HL-60/S4 treated with retinoic acid at 250 ng/mL for 4 days and 3 days (cell line): Measurements from ENCODE around the gene BMP5.

Experiments used
- in situ Hi-C: fragments of 300-500 bp; cut with MboI; formaldehyde crosslinking; loops from 2 replicates; pipeline ENCODE4 v1.7.0; 2022; ENCODE audit warnings: low sequenced_read_pairs

BMP5 gene

DNA sequence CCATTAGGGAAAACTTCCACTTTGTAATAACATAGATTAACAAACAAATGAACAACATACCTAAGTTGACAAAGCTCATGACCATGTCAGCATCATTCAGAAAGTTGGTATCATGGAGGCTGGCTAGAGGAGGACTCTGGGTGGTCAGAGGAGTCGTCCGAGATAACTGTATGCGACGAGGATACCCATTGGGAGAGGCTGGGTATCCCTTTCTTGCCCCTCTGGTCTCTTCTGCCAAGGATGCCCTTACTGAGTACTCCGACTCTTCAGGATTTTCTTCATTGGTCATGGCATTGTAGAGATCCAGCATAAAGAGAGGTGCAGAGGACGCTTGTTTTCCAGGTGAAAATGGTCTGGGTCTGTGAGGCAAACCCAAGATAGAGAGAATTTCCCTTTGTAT is 1.1 kb downstream of the BMP5 start:
- in situ Hi-C loops = no loop called here

GRCh38 chr6:55872866-55873265 is 2.5 kb downstream of the BMP5 start:
- in situ Hi-C loops = no loop called here

- in situ Hi-C loops = no loop called here
Observed at GRCh38 chr6:55870181-55870813, 5.1 kb downstream of the BMP5 start.

GRCh38 chr6:55869674-55870073 is 5.7 kb downstream of the BMP5 start:
- in situ Hi-C loops = no loop called here

- in situ Hi-C loops = no loop called here
Observed at GRCh38 chr6:55868771-55869479, 6.5 kb downstream of the BMP5 start.

GRCh38 chr6:55868176-55868575 is 7.2 kb downstream of the BMP5 start:
- in situ Hi-C loops = no loop called here

DNA sequence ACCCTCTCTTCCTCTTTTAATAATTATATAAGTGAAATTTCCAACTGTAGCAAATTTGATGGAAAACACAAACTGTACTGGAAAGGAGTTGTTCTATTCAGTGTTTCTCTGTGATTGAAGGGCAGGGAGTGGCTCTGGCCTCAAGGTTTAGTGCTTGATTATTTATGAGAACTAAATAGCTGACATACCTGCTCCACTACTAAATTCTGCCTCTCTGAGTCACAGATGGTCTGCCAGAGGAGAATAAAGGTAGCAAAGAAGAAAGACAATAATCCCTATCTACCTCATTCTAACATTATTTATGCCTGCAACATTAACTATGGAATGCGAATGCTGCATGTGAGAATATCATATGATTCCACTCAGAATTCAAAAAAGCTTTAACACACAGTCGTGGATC is 9.3 kb downstream of the BMP5 start:
- in situ Hi-C loops = no loop called here

DNA sequence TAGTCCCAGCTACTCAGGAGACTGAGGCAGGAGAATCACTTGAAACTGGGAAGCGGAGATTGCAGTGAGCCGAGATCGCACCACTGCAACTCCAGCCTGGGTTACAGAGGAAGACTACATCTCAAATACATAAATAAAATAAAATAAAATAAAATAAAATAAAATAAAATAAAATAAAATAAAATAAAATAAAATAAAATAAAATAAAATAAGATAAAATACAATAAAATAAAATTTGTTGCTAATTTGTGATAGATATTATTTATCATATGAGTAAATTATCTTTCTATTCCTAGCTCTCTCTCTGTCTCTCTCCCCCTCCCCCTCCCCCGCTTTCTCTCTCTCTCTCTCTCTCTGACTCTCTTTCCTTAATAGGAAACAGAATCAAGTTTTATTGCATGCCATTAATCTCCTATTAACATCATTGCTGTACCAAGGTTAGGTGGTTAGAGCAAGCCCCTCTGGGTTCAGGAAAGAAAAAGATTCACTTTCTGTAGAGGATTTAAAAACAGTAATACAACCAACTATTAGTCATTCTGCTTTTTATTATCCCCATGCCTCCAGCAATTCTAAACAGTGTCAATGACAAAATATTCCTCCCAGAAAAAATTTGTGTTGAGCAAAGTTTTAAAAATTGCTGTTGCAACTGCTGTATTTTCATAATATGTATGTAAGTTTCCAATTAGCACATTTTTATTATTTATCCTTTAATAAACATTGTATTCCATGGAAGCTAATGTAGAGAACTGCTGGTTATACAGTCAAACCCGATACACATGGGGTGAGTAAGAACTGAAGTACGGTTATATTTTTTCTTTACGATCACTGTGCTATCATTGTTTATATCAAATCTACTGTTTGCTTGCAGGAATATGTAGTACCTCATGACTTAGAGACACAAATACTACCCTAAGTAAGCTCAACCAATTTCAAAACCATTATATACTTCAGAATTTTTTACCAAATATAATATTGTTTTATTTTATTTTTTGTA is 22.1 kb downstream of the BMP5 start:
- in situ Hi-C loops = no loop called here

DNA sequence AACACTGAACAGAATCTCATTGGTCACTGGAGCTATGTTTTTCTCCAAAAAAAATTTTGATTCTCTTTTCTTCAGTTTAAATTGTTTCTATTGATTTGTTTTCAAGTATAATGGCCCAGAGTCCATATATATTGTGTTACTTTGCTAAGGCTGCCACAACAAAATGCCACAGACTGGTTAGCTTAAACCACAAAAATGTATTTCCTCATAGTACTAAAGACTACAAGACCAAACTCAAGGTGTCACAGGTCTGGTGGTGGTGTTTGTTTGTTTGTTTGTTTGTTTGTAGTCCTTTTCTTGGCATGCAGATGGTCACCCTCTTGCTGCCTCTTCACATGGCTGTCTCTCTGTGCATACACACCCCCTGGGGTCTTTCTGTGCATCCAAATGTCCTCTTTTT is 34.0 kb downstream of the BMP5 start:
- in situ Hi-C loops = no loop called here

DNA sequence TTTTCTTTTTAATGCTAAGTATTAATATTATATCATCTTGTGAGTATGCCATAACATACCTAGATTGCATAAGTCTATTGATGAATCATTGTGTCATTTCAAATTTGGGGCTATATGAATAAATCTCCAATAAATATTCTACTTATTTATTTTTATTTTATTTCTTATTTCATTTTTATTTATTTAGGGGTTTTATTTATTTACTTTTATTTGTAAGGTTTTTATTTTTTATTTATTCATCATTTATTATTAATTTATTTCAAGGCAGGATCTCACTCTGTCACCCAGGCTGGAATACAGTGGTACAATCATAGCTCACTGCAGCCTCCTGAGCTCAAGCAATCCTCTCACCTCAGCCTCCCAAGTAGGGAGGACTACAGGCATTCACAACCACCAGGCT is 36.3 kb downstream of the BMP5 start:
- in situ Hi-C loops = no loop called here

DNA sequence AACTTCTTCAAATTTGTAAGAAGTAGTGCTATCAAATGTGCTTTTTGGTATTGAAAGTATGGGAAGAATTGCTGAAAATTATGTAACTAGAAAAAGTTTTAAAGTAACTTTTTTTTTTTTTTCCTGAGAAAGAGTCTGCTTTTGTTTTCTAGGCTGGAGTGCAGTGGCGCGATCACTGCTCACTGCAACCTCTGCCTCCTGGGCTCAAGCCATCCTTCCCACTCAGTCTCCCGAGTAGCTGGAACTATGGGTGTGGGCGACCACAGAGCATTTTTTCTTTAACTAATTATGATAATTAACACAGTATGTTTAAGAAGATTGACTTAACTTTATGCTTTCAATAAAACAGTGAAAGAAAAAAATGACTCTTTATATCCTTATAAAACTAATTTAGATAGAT is 38.4 kb downstream of the BMP5 start:
- in situ Hi-C loops = no loop called here

GRCh38 chr6:55836481-55836880 is 38.9 kb downstream of the BMP5 start:
- in situ Hi-C loops = no loop called here

DNA sequence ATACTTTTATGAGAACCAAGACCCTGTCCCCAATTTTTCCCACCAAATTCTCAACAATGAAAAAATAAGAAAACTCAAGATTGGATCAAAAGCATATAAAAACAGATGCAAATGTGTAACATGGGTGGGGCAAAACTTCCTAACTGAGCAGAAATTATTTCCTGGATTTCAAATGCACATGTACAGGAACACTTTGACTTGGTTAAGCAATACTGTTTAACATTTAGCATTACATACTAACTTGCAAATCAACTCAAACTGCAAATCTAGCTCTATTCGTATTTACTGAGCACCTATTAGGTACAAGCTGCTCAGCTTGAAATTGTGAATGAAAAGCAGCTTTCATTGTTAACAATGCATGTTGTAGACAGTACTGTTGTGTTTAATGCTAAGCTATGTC is 40.2 kb downstream of the BMP5 start:
- in situ Hi-C loops = no loop called here

GRCh38 chr6:55833284-55833683 is 42.1 kb downstream of the BMP5 start:
- in situ Hi-C loops = no loop called here

DNA sequence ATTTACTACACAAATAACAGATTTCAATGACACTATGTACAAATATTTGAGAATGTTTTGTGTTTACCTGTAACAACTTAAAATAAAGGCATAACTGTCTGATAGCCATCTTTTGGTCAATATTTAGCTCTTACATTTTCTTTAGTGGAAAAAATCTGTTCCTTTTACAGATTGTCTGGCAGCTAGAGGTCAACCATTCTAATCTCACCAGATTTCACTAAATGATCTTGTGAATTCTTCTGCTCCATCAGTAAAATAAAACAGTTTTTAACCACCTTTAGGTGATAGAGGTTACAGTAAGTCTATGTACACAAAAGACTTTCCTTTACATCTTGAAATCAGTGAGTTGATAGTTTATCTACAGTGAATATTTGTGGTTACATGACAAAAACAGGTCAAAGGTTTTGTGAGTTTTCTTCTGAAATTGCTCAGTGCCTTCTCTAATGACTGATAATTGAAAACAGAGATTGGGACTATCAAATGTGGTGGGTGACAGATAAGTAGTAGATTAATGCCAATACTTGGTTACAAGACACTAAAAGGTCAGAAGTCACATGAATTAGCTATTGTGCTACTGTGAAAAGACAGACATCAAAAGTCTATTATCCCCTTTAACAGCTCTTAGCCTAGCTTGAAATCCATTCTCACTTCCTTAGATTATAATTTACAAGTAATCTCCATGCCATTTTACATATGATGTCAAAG is 47.4 kb downstream of the BMP5 start:
- in situ Hi-C loops = no loop called here

GRCh38 chr6:55826941-55827340 is 48.4 kb downstream of the BMP5 start:
- in situ Hi-C loops = no loop called here

GRCh38 chr6:55825402-55826051 is 49.9 kb downstream of the BMP5 start:
- in situ Hi-C loops = no loop called here

DNA sequence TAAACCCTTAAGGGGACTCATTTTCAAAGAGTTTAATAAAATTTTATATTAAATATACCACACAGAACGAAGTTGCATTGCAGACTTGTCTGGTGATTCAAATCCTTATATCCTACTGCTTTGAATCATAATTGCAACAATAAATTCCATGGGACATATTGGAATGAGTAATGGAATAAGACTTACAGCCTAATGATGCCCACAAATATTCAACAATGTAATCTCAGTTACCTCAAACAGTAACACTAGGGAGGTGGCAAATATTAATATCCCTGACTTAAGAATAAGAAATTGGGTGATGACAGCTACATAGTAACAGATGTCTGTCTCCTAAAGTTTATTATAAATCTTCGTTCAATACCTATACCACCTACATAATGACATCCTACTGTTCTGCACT is 52.6 kb downstream of the BMP5 start:
- in situ Hi-C loops = no loop called here

DNA sequence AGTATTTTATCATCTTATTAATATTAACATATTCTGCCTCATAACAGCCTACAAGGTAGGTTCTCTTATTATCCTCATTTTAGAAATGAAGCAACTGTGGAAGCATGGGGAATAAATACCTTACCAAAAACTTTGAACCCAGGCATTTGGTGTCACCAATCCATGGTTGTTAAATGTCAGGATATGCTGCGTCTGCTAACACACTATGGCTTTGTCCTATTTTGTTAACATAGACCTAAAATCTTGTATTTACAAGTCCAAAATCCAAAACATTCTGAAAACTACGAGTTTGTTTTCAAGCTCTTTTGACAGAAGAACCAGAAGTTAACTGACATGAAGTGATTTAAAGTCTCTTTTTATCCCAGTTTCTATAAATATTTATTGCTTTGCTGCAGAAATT is 53.4 kb downstream of the BMP5 start:
- in situ Hi-C loops = no loop called here

- in situ Hi-C loops = no loop called here
Observed at GRCh38 chr6:55820696-55821095, 54.7 kb downstream of the BMP5 start.

- in situ Hi-C loops = no loop called here
Observed at GRCh38 chr6:55819811-55820210, 55.6 kb downstream of the BMP5 start.
